Brain pericyte (primary cell): ENCODE data around the gene SUGP2.
A peak's percentile ranks its signal among the peaks of the same experiment; 100 is the strongest.

Experiments
- DNase-seq: peaks from one replicate; pipeline ENCODE4 v3.0.0-alpha.2; 2012; ENCODE audit warnings: low read depth, low spot score

The SUGP2 gene

DNA sequence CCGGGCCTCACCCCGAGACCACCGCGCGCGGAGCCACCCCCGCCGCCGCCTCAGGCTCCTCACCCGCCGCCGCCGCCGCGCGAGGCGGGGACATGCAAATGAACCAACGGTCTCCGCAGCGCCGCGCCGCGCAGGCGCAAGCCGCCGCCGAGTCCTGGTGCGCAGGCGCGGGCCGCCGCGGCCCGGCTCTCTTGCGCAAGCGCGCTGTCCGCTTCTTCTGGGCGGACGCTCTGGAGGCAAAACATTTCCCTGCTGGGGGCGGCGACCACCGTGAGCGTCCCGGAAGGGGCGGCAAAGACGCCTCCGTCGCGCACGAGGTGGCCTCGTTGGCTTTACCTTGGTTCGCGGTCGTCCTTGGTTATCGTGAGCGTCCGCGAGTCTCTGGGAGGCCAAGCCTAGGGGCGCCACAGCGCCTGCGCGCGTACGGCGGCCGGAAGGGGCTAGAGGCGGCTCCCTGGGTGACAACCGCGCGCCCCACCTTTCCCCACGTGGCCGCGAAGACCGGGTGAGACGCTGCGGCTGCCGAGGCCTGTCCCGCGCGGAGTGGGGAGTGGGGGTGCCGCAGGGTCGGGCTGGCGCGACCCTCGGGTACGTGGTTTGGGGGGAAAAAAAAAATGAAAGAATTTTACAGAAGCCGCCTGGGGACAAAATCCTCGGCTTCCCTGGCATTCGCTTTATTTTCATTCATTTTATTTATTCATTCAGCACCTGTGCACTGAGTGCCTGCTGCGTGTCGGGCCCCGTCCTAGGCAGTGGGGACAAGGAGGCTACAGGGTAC lies at the start of gene SUGP2, which contains the start of gene ARMC6:
Gene SUGP2, minus strand, starts transcription at position 92 of the 778 bp plus-strand sequence. CDS start 2,446 bp downstream, outside the sequence.
Gene ARMC6, plus strand, starts transcription at position 178 of the 778 bp plus-strand sequence. CDS start 607 bp downstream, outside the sequence.
- DNase-seq: peak; percentile 60

DNA sequence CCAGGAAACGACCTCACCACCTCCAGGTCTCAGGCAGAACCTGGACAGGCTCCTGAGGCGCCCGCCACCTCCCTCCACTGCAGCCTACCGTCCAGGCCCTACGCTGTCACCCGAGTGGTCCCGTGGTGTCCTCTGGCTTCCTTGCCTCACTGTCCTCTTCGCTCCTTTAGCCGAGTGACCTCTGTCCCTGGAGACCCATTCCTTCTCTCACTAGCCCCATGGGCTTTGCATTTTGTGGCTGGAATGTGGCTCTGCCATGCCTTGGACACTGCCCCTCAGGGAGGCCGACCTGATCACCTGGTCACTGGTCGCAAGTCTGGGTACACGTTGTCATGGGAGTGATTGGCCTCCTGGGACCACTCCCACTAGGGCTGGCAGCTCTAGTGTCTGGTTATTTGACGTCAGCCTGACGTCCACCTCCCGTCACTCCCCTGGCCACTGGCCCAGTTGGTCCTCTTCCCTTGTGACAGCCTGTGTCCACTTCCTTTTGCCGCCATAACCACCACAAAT lies 48.4 kb upstream of the SUGP2 start:
- no peak for DNase-seq

DNA sequence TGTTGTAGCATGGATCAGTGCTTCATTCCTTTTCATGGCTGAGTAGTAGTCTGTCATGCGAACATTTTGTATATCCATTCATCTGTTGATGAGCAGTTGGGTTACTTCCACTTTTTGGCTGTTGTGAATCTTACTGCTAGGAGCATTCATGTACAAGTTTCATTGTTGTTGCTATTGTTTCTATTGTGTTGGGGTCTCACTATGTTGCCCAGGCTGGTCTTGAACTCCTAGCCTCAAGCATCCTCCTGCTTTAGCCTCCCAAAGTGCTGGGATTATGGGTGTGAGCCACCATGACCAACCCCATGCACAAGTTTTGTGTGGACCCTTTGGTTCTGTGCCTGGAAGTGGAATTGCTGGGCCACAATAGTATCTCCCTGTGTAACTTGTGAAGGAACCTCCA lies 46.3 kb upstream of the SUGP2 start:
- no peak for DNase-seq

DNA sequence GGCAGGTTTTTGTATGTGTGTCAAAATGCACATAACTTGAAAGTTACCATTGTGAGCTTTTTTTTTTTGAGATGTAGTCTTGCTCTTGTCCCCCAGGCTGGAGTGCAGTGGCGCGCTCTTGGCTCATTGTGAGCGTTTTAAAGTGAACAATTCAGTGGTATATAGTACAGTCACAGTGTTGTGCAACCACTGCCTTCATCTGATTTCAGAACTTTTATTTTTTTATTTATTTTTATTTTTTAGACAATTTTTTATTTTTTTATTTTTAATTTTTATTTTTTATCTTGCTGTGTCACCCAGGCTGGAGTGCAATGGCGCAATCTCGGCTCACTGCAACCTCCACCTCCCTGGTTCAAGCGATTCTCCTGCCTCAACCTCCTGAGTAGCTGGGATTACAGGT lies 45.5 kb upstream of the SUGP2 start:
- DNase-seq: no peak

DNA sequence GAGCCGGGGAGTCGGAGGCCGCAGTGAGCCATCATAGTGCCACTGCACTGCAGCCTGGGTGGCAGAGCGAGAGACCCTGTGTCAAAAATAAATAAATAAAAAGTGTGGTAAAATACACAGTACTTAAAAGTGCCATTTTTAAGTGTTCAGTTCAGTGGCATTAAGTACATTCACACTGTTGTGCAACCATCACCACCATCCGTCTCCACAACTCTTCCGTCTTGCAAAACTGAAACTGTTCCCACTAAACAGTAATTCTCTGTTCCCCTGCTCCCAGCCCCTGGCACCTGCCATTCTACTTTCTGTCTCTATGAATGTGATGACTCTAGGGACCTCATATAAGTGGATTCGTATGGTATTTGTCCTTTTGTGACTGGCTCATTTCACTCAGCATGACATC lies 43.8 kb upstream of the SUGP2 start:
- DNase-seq: no peak

DNA sequence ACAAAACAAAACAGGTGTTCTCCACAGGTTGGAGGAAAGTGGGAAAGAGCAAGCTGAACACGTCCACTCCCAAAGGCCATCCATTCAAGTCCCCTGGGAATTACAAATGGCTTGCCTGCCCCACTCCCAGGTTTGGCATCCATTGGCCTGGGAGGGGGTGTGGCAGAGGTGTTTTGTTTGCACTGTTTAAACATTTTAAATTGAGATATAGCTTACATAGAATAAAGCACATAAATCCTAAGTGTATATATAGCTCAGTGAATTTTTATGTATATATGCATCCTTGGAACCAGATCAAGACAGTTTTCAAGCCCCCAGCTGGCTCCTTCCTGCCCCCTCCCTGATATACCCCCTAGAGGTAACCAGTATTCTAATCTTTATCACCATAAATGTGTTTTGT lies 43.2 kb upstream of the SUGP2 start:
- DNase-seq: no peak

DNA sequence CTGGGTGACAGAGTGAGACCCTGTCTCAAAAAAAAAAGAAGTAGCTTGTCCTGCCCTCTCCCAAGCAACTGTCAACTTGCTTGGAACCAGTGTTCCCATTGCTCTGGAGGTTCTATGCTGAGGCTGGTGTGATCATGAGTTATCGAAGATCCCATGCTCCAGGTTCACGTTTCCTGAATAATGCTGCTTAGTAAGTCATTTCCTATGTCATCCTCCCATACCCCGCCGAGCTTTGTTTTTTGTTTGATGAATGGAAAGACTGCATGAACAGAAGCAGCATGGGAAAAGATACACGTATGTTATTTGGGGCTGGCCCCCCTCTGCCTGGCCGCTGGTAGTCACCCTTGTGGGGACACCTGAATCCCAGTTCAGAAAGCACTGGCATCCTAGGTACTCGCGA lies 41.8 kb upstream of the SUGP2 start:
- no peak for DNase-seq

DNA sequence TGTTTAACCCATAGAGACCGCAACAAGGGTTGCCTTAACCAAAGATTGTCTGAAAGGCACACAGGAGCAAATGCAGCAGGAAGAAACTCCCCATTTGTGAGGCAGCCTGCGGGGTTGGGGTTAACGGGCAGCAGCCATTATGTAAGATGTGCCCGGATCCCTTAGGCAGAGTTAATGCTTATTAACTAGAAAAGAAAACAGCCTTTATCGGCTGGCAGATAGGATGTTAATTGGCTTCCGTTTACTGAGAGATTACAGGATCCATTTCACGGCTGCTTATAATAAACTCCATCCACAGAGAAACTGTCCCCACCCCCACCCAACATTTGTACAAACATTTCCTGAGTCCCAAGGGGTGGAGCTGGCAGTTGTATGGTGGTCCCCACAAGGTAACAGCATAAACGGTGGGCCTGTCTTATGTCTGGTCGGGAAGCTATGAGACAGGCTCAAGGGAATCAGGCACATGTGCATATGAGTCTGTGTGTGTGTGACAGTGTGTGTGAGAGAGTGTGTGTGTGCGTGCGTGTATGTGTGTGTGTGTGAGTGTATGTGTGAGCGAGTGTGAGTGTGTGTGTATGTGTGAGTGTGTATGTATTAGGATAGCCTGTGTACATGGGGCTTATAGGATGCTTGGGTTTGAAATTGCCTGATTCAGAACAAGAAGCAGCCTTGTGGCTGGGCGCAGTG lies 41.0 kb upstream of the SUGP2 start:
- DNase-seq: no peak

DNA sequence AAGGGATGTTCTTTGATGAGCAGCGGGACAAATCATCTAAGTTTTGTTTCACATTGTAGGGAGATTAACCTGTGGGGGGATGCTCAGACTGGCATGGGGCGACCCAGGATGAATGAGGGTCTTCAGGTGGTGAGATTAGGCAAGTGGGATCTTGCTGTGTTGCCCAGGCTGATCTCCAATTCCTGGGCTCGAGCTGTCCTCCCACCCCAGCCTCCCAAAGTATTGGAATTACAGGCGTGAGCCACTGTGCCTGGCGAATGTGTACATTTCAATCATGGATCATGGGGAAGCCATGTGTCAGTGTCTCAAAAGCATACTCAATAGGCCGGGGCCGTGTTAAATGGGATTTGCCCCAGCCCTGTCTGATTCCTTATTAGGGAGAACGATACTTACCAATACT lies 38.6 kb upstream of the SUGP2 start:
- no peak for DNase-seq

DNA sequence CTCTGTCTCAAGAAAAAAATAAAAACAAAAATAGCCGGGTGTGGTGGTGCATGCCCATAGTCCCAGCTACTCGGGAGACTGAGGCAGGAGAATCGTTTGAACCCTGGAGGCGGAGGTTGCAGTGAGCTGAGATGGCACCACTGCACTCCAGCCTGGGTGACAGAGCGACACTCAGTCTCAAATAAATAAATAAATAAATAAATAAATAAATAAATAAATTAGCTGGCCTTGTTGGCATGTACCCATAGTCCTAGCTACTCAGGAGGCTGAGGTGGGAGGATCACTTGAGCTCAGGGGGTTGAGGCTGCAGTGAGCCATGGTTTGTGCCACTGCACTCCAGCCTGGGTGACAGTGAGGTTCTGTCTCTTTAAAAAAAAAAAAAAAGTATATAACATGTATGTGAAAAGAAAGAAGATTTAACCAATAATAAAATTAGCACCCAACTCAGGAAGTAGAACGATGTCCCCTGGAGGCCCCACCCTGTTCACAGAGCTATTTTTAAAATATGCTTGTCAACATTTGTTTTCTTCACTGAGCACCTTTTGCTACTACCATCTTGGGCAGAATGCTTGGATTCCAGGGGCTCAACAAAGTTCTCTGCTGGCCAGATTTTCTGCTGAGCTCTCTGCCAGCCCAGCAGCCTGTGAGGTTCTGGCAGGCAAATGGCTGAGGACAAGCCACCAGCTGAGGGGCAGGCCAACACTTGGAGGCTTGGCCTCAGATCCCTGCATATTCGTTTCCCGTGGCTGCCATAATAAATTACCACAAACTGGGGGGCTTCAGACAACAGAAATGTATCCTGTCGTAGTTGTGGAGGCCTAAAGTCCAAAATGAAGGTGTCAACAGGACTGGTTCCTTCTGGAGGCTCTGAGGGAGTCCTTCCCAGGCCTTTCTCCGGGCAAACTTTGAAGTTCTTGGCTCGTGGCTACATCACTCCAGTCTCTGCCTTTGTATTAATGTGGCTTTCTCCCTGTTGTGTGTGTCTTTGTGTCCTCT lies 35.6 kb upstream of the SUGP2 start:
- DNase-seq: no peak

DNA sequence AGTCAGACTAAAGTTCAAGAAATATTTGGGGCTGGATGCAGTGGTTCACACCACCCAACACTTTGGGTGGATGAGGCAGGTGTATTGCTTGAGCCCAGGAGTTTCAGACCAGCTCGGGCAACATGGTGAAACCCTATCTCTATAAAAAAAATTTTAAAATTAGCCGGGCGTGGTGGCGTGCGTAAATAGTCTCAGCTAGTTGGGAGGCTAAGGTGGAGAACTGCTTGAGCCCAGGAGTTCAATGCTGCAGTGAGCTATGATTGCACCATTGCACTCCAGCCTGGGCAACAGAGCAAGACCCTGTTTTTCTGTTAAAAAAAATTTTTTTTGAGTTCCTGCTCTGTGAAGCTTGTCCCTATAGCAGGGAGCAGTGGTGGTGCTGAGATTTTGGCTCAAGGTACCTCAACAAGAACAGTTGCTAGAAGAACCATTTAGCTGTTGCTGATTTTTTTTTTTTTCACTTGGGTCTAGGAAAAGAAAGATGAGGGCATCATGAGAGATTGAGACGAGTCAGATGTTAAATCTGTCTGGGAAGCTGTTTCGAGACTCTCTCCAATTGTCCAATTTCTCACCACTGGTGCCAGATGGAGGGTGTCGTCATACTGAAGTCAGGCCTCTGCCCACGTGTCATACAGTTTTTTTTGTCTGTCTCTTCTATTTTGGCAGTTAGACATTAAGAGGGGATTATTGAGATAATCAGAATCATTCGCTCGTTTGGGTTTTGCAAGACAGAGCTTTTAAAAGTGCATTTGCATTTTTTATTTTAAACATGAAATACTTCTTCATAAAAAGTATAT lies 34.2 kb upstream of the SUGP2 start:
- no peak for DNase-seq

DNA sequence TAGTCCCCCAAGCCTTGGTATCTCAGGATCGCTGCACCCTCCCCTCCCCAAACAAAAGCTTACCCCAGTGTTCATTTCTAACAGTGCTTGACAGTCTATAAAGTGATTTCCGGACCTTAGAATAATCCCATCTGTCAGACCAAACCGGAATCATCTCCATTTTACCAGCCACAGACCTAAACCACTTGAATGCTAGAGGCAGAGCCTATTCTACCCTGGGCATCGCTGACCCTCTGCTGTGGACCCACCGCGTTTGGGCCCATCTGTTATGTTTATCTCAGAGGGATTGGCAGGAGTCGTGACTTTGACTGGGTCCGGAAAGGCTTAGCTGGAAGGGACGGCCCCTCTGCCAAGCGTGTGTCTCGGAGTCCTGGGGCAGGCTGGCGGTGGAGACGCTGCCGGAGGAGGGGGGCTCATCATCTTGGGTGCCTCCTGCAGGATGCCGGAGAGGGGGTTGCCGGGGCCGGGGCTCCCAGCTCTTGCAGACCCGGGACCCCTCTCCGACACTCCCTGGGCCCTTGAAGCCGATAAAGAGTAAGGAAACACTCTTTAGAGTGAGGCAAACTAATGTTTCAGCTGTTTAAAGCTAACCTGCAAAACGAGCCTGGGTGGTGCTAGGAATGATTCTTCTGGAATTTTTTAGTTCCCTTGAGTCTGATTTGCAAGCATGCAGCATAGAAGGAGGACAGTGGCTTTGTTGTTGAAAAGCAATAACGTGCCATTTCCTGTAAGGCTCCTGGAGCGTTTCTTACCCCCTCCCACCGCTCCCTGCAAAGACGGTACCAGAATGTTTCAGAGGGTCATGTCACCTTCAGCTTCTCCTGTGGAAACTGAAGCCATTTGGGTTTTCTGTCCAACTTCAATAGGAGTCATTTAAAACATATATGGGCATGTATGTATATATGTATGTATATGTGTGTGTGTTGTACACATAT lies 31.8 kb upstream of the SUGP2 start:
- DNase-seq: no peak

DNA sequence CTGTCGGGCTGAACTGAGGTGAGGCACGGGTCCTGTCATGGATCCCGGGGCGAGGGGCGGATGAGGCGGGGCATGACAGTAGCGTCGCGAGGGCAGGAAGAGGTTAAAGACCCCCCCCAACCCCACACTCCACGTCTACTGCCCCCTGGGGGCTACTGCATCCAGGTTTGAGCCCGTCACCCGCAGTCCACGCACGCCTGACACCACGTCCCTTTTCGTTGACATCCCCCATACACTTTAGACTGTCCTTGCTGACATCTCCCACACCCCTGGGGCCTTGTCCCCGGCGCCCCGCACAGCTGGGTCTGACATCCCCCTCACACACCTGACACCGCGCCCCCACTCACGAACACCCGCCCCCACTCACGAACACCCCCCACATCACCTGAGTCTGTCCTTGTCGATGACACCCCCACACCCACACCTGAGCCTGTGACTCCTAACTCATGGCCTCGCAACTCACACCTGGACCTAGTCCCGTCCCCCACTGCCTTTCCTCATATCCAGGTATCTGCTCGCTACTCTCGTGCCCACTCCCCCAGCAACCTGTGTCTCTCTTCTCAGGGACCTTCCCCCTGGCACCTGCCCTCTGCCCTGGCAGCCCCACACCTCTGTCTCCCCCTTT lies 30.9 kb upstream of the SUGP2 start:
- no peak for DNase-seq

DNA sequence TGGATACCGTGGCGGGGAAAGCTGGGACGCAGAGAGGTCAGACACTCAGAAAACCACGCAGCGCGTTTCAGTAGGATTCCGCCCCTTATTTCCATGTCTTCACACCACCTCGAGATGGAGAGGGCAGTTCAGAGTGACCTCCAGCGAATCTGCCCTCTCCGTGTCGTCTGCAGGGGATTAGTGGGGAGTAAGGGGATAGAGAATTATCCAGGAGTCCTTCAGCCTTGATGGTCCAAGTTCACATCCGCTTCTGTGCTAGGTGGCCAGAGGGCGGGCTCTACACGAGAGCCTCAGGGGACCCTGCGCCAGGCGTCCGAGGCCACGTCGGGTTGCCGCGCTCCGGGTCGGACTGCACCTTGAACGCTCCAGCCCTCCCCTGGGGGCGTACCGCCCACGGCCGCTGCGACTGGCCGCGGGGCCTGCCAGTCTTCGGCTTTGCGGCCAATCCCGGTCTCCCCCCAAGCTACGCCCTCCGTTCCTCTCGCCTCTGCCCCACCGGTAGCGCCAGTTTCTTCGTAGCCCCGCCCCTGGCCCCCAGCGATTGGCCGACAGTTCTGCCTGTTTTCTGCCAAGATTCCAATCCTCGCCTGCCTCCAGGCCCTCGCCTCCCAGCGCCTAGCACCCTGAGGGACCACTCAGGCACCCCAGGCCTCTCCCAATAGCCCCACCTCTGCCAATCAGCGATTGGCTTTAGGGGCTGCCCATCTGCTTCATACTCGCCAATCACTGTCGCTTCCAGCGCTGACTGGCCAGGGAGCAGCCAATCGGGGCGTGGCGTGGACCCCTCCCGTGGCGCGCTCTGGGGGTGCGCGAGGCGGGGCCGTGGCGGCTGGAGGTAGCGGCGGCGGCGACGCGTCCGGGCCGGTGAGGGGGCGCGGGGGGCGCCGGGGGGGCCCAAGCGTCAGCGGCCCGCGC lies 30.1 kb upstream of the SUGP2 start, which contains the start of gene SLC25A42:
Gene SLC25A42, plus strand, starts transcription at position 812 of the 915 bp plus-strand sequence. CDS start 32,131 bp downstream, outside the sequence.
- DNase-seq: peak; percentile 99

DNA sequence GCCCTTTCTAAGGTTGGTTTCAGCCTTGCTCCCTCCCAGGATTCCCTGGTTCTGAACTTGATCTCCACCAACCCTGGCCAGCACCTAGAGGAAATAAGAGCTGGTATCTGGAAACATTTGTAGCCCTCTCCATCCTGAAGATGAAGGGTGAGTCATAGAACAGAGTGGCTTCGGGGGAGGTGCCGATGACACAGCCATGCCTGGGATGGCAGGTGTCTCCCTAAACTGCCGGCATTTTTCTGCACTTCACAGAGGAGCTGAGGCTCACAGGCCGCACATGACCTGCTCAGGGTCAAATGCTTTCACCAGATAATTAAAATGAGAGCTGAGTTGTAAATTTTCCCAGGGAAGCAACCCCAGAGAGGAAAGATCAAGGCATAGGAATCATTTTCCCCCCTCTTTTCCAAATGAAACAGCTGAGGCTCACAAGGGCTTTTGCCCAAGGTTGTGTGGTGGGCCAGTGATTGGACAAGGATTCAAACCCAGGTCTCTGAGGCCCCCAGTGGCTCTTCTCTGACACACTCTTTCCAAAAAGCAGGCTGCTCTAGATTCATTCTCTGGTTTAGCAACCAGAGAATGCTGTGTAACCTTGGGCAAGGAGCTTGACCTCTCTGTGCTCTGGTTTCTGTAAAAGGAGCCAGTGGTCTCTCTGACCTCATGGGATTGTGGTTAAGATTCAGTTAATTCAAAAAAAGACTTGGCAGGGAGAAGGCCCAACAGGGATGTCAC lies 29.3 kb upstream of the SUGP2 start:
- no peak for DNase-seq

DNA sequence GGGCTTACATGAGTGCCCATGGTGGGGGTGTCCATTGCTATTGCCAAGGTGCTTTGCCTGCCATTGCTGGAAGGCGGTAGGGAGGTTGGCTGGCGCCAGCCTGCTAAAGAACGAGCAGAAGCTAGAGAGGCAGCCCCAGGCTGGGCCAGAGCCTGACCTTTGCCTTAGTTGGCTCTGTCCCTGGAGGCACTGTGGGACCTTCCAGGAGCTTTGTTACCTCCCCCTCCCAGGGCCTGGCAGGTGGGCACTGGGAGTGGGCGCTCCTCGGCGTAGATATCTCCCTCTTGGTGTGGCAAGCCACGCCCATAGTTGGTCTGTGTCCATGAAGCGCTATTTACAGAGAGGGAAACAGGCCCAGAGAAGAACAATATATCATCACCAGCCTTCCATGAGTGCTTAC lies 28.2 kb upstream of the SUGP2 start:
- DNase-seq: no peak
